Right lobe of liver (tissue), 4 donors: ENCODE results near the gene NDRG3.

Experiments used
- CTCF ChIP-seq, 4 donors: fragments of 200-600 bp in 3 of 4; fragments of 450-650 bp in 1 of 4; IDR thresholded peaks; one replicate each; pipeline versions ENCODE4 v1.5.1 to v1.8.0; 2016 to 2022; ENCODE audit warnings: antibody characterized with exemption in 4 of 4, mild to moderate bottlenecking in 2 of 4
- POLR2A ChIP-seq: fragments of 450-650 bp; IDR thresholded peaks from one replicate; pipeline ENCODE4 v1.6.1; 2017; ENCODE audit warnings: antibody characterized with exemption, mild to moderate bottlenecking
- donor health status: DM: no; HTN: no; CAD: no.
- donor health status: DM: no; HTN: no; CAD: no.
- donor health status: DM: no; HTN: yes; CAD: no.

GRCh38 chr20:36794116-36794474, 48.2 kb upstream of the NDRG3 start:
- TF ChIP-seq CTCF (IDR thresholded peaks at IDR 0.05), result no peak
- no peak for TF ChIP-seq POLR2A
